A673 (cell line): ENCODE results near the gene HCK. TPM values are rescaled to one million over a fixed set of nuclear protein-coding genes. Genes with fewer than 3 reads are reported as not detected.

Experiments
- BruUV-seq: library from RNA; stranded (reverse); fragments of 400-500 nt; replicated peaks from 2 replicates; lab custom pipeline; 2021; lab: Mats Ljungman, UMichigan
- CTCF ChIA-PET: fragments of 300-600 bp; sonication (Branson Sonifier 250); formaldehyde crosslinking; loops from one replicate; lab custom pipeline; 2022; ENCODE audit warnings: antibody characterized with exemption; lab: Charles Lee
- POLR2A ChIA-PET: fragments of 300-600 bp; sonication (Branson Sonifier 250); formaldehyde crosslinking; loops from one replicate; lab custom pipeline; 2022; ENCODE audit warnings: antibody characterized with exemption; ENCODE audit not compliant: low non-redundant PET; lab: Charles Lee
- DNase-seq: peaks from one replicate; pipeline ENCODE4 v3.0.0-alpha.2; 2015; ENCODE audit warnings: low spot score
- H3K27ac ChIP-seq: fragments of 200-600 bp; sonication (generic); 2 replicates; pipeline ENCODE4 v1.5.1; 2016; ENCODE audit warnings: mixed run types, low read depth, mild to moderate bottlenecking, mixed read lengths, antibody characterized with exemption, low read length; ENCODE audit not compliant: poor library complexity, severe bottlenecking
- H3K27me3 ChIP-seq: fragments of 200-600 bp; sonication (generic); replicated peaks from 2 replicates; pipeline ENCODE4 v1.6.1; 2017; ENCODE audit warnings: mixed run types, low read depth, mild to moderate bottlenecking, mixed read lengths, antibody characterized with exemption, low read length; ENCODE audit not compliant: insufficient read depth, poor library complexity
- H3K36me3 ChIP-seq: fragments of 200-600 bp; sonication (generic); 2 replicates; pipeline ENCODE4 v1.6.1; 2016; ENCODE audit warnings: mixed run types, mild to moderate bottlenecking, mixed read lengths, antibody characterized with exemption, low read length; ENCODE audit not compliant: insufficient read depth, poor library complexity, severe bottlenecking
- H3K4me1 ChIP-seq: fragments of 200-600 bp; sonication (generic); 2 replicates; pipeline ENCODE4 v1.6.1; 2017; ENCODE audit warnings: mixed run types, mild to moderate bottlenecking, mixed read lengths, antibody characterized with exemption, low read length; ENCODE audit not compliant: insufficient read depth, poor library complexity, severe bottlenecking
- H3K4me3 ChIP-seq: fragments of 200-600 bp; sonication (generic); 2 replicates; pipeline ENCODE4 v1.5.1; 2016; ENCODE audit warnings: low read depth, mixed run types, mild to moderate bottlenecking, mixed read lengths, low read length; ENCODE audit not compliant: poor library complexity, severe bottlenecking
- H3K9me3 ChIP-seq: fragments of 200-600 bp; sonication (generic); 2 replicates; pipeline ENCODE4 v1.6.1; 2016; ENCODE audit warnings: mixed run types, low read depth, mild to moderate bottlenecking, mixed read lengths, antibody characterized with exemption, low read length; ENCODE audit not compliant: poor library complexity, severe bottlenecking
- CTCF ChIP-seq: fragments of 300-800, 200-600 bp; sonication (generic); conservative IDR thresholded peaks from 2 replicates; pipeline ENCODE4 v1.5.1; 2017; ENCODE audit warnings: low read depth, mild to moderate bottlenecking, antibody characterized with exemption, low read length, moderate library complexity, mixed read lengths
- EZH2 ChIP-seq: fragments of 200-600 bp; sonication (generic); IDR thresholded peaks from 2 replicates; pipeline ENCODE4 v1.6.1; 2017; ENCODE audit warnings: borderline replicate concordance, low read depth, mild to moderate bottlenecking, mixed read lengths, antibody characterized with exemption, low read length; ENCODE audit not compliant: poor library complexity, severe bottlenecking
- intact Hi-C: fragments of 100-400 bp; cut with micrococcal nuclease; formaldehyde crosslinking; loops from one replicate; pipeline ENCODE4 v1.10.0; 2022; ENCODE audit not compliant: unreplicated experiment
- total RNA-seq: library from RNA; stranded (reverse); gene quantifications from 2 replicates; pipeline ENCODE4 v1.2.3, GENCODE V29; 2021

The HCK gene
- total RNA-seq, 1 experiment from 2014 or later, result not detected

GRCh38 chr20:32083469-32083868, 31.4 kb downstream of the HCK start:
- DNase-seq, result no peak
- CTCF ChIA-PET, result no interaction called here
- peaks cover 38% of the 10 kb centered on the region for H3K27me3 ChIP-seq

GRCh38 chr20:32087070-32087469, 35.0 kb downstream of the HCK start:
- intact Hi-C loops, result no loop called here
- CTCF ChIA-PET, result no interaction called here
- no peak for DNase-seq
- POLR2A ChIA-PET, result no interaction called here
- Histone ChIP-seq H3K4me3 (no peak overlapping the region), H3K4me1 (no peaks in the 10 kb centered on the region), H3K27me3 (peaks cover 23% of the 10 kb centered on the region), H3K36me3 (no peaks in the 10 kb centered on the region), H3K27ac (no peak overlapping the region), H3K9me3 (no peaks in the 10 kb centered on the region)
- no peak for TF ChIP-seq EZH2
- TF ChIP-seq CTCF, result no peak
- BruUV-seq, result no TSS peak

More at GRCh38 chr20:32083469-32083868, 31.4 kb downstream of the HCK start:
- BruUV-seq, result no TSS peak
- Histone ChIP-seq H3K27ac (no peak overlapping the region), H3K4me1 (no peaks in the 10 kb centered on the region), H3K9me3 (no peaks in the 10 kb centered on the region), H3K4me3 (no peak overlapping the region), H3K36me3 (no peaks in the 10 kb centered on the region)
- intact Hi-C loops, result no loop called here
- TF ChIP-seq CTCF (no peak), EZH2 (no peak)
- POLR2A ChIA-PET, result no interaction called here

- CTCF ChIA-PET, result no interaction called here
- POLR2A ChIA-PET, result no interaction called here
- no TSS peak for BruUV-seq
Measured at GRCh38 chr20:32088759-32089158, 36.7 kb downstream of the HCK start.

More at GRCh38 chr20:32088759-32089158, 36.7 kb downstream of the HCK start:
- Histone ChIP-seq H3K36me3 (no peaks in the 10 kb centered on the region), H3K4me1 (no peaks in the 10 kb centered on the region), H3K9me3 (no peaks in the 10 kb centered on the region), H3K27ac (no peak overlapping the region), H3K4me3 (no peak overlapping the region), H3K27me3 (peaks cover 10% of the 10 kb centered on the region)
- TF ChIP-seq CTCF (no peak), EZH2 (no peak)
- DNase-seq, result no peak
- intact Hi-C loops, result no loop called here
